HG02885 (cell line): ENCODE data around the gene STK11IP.
"Not testable (repeated sequence)": the region's sequence is repeated elsewhere in the genome, so short reads cannot be mapped to it uniquely, and the experiment has no call there.

Source experiments
- ATAC-seq: cut with Tn5 transposase; IDR thresholded peaks from one replicate; pipeline ENCODE4 v1.9.1; 2021; ENCODE audit warnings: mild to moderate bottlenecking; ENCODE audit not compliant: unreplicated experiment, poor library complexity

The STK11IP gene

GRCh38 chr2:219643788-219644398 lies 46.2 kb downstream of the STK11IP start:
- ATAC-seq: no peak

GRCh38 chr2:219644801-219645480 lies 47.3 kb downstream of the STK11IP start:
- no peak for ATAC-seq

GRCh38 chr2:219645631-219646527 lies 48.2 kb downstream of the STK11IP start:
- no peak for ATAC-seq

DNA sequence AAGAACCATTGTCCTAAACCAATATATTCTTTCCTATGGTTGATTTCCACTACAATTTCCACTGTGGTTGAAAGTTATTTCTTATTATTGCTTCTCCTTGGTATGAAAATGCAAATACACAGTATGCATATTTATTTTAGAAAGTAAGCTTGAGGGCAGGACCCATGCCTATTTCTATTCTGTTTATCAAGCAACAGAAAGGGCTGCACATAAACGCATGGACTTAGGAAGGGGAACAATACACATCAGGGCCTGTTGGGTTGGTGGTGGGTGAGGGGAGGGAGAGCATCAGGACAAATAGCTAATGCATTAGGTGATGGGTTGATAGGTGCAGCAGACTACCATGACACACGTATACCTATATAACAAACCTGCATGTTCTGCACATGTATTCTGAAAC lies 50.5 kb downstream of the STK11IP start:
- ATAC-seq: no peak

DNA sequence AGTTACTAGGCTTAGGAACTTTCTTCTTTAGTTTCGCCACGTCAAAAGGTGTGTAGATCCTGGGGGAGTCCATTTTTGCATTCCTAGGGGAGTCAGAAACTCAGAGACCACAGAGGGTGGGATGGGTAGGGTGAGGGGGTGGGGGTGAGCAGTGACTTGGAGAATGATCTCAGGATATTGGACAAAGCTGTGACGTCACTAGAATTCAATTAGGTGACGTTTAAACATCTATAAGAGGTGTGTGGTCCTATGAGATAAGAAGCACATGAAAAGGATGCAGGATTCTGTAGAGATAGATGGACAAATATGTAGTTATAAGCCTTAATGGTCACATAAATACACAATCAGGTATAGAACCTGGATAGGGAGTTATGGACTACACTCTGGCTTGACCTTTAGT lies 51.3 kb downstream of the STK11IP start:
- ATAC-seq: no peak

DNA sequence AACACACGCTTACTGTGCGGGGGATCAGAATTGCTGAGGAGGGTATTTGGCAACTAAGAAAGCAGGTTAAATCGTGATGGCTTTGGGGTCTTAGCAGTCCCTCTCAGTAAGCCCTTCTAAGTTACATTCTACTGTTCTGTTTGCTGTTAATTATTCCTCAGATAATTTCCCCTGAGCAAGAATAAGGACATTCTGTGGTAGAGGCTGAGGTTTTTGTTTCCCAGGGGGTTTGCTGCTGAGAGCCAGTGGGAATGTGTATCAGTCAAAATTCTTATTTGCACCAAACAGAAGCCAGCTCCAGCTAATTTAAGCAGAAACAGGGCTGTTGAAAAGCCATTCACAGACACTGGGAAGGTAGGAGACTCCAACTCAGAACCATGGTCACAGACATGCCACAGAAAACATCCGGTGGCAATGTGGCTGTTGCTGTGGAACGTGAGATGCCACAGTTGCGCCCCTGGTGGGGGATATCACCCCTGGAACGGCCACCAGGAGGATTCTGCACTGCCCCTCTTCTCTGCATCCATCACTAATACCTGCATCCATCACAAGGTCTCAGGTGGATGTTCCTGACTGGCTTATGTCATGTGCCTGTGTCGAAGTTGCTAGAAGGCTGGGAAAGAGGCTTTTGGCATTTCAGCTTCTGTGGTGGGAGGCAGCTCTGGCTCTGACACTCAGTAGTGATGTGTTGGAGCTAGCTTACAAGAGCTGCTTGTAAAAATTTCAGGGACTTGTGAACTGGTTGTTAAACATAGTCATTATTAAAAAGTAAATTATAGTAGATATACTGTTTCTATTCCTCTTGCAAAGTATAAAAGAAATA lies 53.0 kb downstream of the STK11IP start:
- ATAC-seq: no peak

- not testable (repeated sequence) for ATAC-seq
Observed at GRCh38 chr2:219651656-219652055, 54.0 kb downstream of the STK11IP start.

DNA sequence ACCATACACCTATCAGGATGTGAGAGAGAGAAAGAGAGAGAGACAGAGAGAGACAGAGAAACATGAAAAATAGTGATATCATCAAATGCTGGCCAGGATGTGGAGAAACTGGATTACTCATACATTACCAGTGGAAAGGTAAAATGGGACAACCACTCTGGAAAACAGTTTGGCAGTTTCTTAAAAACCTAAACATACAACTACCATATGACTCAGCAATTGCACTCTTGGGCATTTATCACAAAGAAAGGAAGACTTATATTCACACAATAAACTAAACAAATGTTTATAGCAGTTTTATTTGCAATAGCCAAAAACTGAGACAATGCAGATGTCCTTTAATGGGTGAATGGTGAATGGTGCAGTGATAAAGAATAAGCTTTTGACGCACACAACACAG lies 58.9 kb downstream of the STK11IP start:
- ATAC-seq: no peak

DNA sequence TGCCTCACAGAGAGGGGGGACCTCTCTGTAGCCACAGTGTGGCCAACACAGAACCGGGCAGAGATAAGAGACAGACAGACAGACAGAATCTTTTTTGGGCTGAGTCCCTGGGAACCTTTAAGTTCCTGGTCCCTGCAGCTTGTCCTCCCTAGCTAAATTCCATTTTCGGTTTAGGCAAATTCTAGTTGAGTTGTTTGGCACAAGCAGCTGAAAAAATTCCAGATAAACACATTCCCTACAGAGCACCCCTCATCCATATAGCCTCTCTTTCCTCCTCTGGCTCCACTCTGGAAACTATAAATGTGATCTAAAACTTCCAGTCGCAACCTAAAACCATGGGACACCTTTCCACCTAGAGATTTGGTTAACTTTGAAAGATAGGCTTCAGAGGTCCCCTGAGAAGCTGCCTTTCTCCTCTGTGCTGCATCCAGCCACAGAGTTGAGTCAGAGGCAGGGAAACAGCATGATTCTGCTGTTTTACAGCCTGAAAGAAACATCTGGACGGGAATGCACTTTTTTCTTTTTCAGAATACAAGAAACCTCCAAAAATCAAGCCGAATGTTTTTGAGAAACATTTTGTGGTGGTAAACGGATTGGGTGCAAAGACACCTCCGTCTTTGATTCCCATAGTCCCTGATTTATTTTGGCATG lies 60.7 kb downstream of the STK11IP start:
- ATAC-seq: no peak

DNA sequence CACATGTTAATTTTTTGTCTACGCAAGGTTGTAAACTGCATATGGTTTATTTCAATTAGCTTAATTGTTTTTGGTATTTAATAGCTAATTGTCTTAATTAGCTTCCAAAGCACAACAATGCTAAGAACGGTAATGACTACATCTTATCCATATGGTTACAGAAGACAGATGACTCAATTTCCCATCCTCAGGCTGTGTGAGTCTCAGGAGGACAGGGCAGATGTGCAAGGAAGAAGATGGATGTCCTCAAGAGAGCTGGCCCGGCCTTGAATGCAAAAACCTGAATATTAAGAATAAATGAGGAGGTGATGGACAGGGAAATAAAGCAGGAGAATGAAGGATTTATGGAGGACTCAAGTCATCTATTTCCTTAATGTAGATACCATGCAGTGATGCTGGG lies 61.2 kb downstream of the STK11IP start:
- no peak for ATAC-seq

- peak; percentile 90 for ATAC-seq
Observed at GRCh38 chr2:219661197-219661954, 63.7 kb downstream of the STK11IP start.

DNA sequence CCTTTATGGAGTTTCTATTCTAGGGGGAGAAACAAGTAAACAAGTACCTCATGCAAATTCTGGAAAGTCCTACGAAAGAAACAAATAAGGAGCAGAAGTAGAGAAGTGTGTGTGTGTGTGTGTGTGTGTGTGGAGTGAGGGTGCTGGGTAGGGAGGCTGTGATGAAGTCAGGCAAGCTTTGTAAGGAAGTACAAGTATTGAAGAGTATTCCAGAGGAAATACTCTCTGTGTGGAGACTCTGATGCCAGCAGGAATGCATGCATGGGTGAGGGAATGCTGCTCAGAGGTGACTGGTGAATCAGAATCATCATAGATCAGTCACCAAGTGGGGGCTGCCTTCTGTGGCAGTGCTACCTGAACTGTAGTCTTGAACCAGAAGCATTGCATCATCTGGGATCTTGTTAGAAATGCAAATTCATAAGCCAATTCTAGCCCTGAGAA lies 64.3 kb downstream of the STK11IP start:
- no peak for ATAC-seq

DNA sequence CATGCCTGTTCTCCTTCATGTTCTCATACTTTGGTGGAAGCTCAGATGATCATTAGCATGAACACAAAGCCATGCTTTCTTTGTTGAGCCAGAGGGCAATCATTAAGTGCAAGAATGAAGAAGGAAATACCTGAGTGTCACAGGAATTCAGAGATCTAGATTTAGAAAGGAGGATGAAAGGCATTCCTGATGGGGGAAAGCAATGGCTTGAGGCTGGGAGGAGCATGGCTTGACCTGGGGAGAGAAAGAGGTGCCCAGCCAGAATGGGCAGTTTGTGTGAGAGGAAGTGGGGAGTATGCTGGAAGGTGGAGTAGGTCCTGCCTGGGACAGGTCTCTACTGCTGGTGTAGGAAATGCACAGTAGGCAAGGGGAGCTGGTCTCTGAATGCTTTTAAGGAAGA lies 64.9 kb downstream of the STK11IP start:
- no peak for ATAC-seq

DNA sequence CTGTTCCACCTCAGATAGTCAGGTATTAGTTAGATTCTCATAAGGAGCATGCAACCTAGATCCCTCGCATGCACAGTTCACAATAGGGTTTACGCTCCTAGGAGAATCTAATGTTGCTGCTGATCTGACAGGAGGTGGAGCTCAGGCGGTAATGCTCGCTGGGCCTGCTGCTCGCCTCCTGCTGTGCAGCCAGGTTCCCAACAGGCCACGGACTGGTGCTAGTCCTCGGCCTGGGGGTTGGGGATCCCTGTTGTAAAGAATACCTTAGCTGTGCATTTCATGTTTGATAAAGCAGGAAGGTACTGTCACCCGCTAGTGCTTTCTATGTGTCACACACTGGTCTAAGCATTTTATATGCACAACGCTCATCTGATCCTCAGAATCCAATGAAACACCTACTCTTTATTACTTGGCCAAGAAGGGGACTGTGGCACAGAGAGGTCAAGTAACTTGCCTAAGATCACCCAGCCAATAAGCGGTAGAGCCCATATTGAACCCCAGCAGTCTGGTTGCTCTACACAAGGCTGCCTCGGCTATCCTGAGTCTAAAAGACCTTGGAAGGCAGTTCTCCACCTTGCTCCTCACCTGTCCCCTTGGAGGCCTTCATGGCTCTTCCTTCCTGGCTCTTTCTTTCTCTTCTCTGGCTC lies 65.6 kb downstream of the STK11IP start:
- ATAC-seq: no peak

GRCh38 chr2:219664041-219664440 lies 66.4 kb downstream of the STK11IP start:
- ATAC-seq: no peak

DNA sequence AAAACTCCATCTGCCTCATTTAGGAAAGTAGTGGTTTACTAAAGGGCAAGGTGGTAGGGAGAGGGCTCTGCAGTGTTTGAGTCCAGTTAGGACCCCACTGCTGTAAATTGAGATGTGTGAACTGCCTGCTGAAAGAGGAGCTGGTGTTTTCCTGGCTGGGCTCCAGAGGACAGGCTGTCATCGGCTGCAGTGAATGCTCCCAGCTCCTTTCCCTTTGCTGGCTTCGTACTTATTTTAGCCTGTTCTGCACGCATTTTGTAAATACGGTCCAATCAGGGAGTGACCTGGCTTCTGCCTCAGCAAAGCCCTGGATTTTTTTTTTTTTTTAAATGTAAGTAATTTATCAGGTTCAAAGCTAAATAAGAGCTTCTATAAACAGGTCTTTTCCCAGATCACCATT lies 67.3 kb downstream of the STK11IP start:
- ATAC-seq: no peak

- no peak for ATAC-seq
Observed at GRCh38 chr2:219665926-219666325, 68.3 kb downstream of the STK11IP start.
